ENCODE measurements around the gene RAD1.
"Not testable (repeated sequence)": the region's sequence is repeated elsewhere in the genome, so short reads cannot be mapped to it uniquely, and the experiment has no call there.

RAD1 gene, protein sequence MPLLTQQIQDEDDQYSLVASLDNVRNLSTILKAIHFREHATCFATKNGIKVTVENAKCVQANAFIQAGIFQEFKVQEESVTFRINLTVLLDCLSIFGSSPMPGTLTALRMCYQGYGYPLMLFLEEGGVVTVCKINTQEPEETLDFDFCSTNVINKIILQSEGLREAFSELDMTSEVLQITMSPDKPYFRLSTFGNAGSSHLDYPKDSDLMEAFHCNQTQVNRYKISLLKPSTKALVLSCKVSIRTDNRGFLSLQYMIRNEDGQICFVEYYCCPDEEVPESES

GRCh38 chr5:34915139-34915855 lies at the start of gene RAD1, which contains the start of gene BRIX1:
TSS of gene RAD1 (minus strand) at chr5:34915504. CDS start at chr5:34914892, 612 bp downstream.
TSS of gene BRIX1 (plus strand) at chr5:34915711. CDS start at chr5:34915739, 28 bp downstream.
- peak; percentile 91 for DNase-seq (ENCODE audit: low read depth)

GRCh38 chr5:34959323-34959722 lies 44.0 kb upstream of the RAD1 start:
- DNase-seq (ENCODE audit: low read depth), result no peak

DNA sequence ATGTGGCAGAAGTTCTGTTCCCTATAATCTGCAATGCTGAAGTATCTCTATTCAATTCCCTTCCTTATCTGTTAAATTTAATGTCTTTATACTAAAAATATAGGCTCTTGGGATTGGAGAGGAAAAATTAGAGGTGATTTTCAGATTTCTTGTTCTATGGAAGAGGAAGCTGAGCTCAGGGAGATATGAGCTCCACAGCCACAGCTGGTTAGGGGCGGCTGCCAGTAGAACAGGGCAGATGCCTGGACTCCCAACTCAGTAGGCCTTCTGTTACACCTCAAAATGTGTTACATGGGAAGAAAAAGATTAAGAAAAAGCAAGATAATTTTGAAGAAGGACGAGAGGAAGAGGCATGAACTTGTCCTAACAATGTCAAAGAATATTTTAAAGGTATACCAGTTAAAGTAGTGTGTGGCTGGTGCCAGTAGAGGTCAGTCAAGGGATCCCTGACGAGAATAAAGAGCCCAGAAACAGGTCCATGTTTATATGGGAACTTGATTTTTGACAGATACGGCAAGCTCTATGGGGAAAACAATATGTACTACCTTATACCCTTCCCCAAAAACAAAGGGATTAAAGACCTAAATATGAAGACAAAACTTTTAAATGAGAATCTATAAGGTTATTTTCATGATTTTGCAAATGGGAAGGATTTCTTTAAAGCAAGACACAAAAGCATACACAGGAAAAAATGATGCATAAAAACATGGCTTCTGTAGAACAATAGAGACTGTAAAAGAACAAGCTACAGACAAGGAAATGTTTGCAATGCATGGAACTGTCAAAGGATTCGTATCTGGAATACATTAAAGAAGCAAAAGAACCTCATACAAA lies 42.8 kb upstream of the RAD1 start:
- no peak for DNase-seq (ENCODE audit: low read depth)

- DNase-seq (ENCODE audit: low read depth), result no peak
Measured at GRCh38 chr5:34957321-34957720, 42.0 kb upstream of the RAD1 start.

GRCh38 chr5:34944460-34945047 lies 29.2 kb upstream of the RAD1 start:
- no peak for DNase-seq (ENCODE audit: low read depth)

DNA sequence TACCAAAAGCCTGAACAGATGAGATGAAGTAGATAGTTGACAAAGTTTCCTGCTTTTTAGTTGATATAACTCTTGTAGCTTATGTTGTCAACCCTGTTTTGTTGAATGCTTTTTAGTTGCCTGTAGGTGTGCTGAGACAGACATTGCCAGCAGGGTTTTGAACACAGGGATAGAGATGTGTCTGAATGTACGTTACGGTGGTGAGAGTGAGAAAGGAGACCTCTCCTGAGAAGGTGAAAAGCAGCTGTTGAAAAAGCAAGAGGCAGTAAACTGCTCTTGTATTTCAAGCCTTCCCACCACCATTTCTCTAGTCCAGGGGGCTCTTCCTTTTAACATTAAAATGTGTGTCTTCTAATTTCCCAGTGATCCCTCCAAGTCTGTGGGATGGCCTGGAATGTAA lies 28.7 kb upstream of the RAD1 start:
- no peak for DNase-seq (ENCODE audit: low read depth)

- no peak for DNase-seq (ENCODE audit: low read depth)
Measured at GRCh38 chr5:34941936-34942335, 26.6 kb upstream of the RAD1 start.

DNA sequence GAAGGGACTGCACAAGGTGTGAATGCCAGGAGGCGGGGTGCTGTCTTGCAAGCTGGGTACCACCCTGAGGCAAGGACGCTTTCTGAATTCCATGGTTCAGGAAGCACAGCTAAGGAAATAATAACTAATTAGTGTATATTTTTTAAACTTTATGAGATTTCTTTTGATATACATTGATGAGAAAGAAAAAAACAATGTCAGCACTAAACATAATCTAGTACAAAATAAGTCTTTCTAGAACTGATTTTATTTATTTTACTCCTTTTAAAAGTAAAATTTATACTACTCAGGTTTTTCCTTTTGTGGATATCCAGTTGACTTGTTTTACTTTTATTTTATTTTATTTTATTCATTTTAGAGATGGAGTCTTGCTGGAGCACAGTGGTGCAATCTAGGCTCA lies 17.6 kb upstream of the RAD1 start:
- DNase-seq (ENCODE audit: low read depth), result no peak

GRCh38 chr5:34930870-34931269 lies 15.6 kb upstream of the RAD1 start:
- DNase-seq (ENCODE audit: low read depth), result no peak

DNA sequence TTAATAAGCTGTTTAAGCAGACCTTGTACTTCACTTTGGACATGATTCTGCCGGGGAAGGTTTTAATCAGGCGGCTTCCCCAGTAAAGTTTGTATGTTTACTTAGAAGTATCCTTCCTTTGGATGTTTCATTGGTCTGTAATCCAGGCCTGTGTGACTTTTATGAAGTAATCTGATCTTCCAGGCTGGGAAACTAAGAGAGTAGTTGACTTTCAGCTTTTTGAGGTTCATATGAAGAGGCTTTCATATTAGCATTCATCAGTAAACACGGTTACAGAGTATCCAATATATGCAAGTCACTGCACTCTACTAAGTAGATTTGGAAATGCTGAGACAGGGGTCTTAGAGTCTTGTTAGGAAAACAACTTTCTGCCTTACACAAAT lies 15.1 kb upstream of the RAD1 start:
- DNase-seq (ENCODE audit: low read depth), result no peak

DNA sequence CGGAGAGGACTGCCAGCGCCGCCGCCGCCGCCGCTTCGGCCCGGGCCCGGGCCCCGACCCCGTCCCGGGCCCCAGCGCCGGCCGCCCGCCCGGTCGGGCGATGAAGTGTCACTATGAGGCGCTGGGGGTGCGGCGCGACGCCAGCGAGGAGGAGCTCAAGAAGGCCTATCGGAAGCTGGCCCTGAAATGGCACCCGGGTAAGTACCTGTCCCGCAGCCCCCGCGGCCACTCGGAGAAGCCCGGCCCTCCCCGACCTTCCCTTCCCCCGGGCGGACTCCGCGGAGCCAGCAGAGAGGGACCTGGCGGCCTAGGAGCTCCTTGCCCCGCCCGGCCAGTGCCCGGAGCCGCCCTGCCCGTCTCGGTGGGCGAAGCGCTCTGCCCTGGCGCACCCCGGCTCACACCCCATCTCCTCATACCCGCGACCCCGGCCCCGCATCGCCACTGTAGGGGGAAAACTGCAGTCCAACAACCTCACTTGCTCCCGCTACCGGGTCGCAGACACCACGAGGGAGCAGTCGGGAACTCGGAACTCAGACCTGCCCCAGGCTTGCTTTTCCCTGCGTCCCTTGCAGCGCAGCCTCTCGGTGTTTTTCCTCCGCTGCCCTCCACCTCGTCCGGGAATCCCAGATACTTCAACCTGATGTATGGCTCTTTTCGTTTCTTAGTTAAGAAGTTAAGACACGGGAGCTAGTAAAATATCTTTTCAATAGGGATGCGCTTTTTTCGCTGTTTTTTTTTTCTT lies 14.6 kb upstream of the RAD1 start:
- peak; percentile 57 for DNase-seq (ENCODE audit: low read depth)

DNA sequence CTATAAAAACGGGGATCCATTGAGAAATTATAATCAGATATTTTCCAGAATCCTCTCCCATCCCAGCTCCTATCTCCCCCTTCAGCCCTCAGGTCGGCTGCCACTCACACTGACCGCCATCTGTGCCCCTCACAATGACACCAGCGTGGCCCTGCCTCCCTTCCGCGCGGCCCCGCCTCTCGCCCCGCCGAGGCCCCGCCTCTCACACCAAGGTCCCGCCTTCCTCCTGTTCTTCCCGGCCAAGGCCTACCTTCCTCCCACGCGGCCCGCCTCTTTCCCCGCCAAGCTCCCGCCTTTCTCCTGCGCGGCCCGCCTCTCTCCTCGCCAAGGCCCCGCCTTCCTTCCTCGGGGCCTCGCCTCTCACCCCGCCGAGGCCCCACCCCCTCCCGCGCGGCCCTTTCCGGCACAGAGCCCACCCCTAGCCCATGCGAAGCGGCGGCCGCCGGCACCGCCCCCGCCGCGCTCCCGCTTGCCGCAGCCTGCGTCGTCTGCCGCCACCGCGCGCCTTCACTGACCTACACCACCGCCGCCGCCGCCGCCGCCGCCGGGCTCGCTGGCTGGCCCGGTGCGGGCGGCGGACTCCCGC lies 13.9 kb upstream of the RAD1 start, which contains the start of gene DNAJC21:
Gene DNAJC21, plus strand, starts transcription at position 426 of the 586 bp plus-strand sequence. CDS start 261 bp downstream, outside the sequence.
- DNase-seq (ENCODE audit: low read depth), result peak; percentile 98

DNA sequence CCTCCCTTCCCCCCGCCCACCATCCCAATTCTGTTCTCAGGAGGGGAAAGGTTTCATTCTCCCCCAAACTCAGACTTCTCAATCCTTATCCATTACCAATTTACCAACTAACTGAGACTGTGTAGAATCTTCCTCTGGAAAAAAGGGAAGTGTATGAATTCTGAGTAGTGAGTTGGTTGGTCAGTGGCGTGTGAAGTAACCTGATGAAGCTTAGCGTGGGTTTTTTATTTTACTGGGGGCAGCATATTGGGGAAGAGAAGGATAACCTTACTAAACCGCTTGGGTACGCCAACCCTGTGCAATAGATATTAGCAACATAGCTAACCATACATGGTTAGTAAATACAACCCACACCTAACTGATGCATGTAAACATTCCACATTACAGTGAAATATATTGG lies 13.0 kb upstream of the RAD1 start:
- no peak for DNase-seq (ENCODE audit: low read depth)

- DNase-seq (ENCODE audit: low read depth), result no peak
Measured at GRCh38 chr5:34927785-34928184, 12.5 kb upstream of the RAD1 start.

DNA sequence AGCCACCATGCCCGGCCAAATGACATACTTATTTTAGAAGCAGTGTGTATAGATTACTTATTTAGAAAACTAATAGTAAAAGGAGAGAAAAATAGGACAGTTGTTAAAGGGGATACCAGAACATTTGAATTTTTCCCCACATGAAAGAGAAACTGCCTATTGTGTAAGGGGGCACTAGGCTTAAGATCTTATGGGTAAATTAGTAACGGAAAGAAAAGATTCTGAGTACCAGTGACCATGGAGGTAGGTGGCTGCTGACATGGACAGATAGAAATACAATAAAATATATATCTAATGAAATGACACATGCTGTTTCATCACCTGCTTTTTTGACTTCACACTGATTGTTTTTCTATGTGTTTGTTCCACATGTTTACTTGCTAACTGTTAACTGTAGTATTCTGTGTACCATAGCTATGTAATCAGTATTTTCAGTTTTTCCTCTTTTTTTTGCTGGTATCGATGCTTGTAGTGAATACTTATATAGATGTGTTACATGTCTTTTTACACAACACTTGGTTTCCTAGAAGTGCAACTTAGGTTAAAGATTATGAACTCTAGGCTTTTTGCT lies 11.1 kb upstream of the RAD1 start:
- DNase-seq (ENCODE audit: low read depth), result no peak

GRCh38 chr5:34924462-34924765 lies 9.1 kb upstream of the RAD1 start:
- no peak for DNase-seq (ENCODE audit: low read depth)

DNA sequence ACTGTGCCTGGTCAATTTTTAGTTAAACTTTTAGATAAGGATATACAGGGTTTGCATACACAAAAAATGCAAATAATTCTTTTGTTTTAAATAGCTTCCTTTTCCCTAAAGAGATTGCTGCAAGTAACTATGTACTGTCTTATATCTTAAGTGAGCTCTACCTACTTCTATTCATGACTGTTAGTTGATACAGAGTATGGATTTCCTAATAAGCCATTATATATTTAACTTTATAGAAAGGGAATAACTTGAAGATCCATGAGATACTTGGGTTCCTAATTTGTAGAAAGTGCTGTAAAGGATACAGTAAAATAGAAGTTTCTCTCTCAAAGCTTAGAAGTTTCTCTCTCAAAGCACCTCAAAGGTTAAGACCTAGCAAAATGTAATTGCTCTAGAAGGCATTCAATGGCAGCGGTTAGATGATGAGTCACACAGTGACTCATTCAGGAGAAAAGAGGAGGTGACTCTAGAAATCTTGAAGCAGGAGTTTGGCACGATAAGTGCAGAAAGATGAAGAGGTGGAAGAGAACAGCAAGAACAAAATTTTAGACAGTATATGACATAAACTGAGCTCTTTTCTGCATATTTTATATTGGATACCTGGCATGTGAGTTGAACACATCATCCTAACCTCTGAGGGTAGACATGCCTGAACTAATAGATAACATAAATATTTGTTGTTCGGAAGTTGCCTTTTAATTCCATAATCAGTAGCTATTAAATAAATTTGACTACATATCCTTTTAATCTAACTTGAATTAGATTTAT lies 8.6 kb upstream of the RAD1 start:
- peak; percentile 46 for DNase-seq (ENCODE audit: low read depth)

DNA sequence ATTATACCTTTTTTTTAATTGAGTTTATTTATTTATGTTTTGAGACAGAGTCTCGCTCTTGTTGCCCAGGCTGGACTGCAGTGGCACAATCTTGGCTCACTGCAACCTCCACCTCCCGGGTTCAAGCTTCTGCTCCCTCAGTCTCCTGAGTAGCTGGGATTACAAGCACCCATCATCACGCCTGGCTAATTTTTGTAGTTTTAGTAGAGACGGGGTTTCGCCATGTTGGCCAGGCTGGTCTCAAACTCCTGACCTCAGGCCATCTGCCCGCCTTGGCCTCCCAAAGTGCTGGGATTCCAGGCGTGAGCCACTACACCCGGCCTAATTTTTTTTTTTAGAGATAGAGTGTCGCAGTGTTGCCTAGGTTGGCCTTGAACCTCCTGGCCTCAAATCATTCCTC lies 8.0 kb upstream of the RAD1 start:
- not testable (repeated sequence) for DNase-seq (ENCODE audit: low read depth)

- no peak for DNase-seq (ENCODE audit: low read depth)
Measured at GRCh38 chr5:34919077-34919476, 3.8 kb upstream of the RAD1 start.

GRCh38 chr5:34918025-34918424 lies 2.7 kb upstream of the RAD1 start:
- no peak for DNase-seq (ENCODE audit: low read depth)

Measured in stimulated activated CD4-positive, alpha-beta T cell treated with anti-CD3 and anti-CD28 coated beads, Interleukin-2, amount 100 ng/mL, for 4 hours (primary cell).